Measurements from ENCODE around the gene MAP3K20.

- TF ChIP-seq FOS (IDR thresholded peaks at IDR 0.05; ENCODE audit: low read depth, low read length) (no peak), CTCF (conservative IDR thresholded peaks at IDR 0.05; ENCODE audit: low read depth, low read length) (no peak), MAFK (IDR thresholded peaks at IDR 0.05; ENCODE audit: low read depth, low read length) (no peak), CHD1 (IDR thresholded peaks at IDR 0.05; ENCODE audit: low read depth, low read length) (no peak), MXI1 (IDR thresholded peaks at IDR 0.05; ENCODE audit: borderline replicate concordance, low read depth, low read length) (no peak)
Measured at GRCh38 chr2:173118395-173118794, 42.7 kb downstream of the MAP3K20 start.
